GM21619 (cell line): Measurements from ENCODE around the gene MICAL3.

Experiments
- ATAC-seq: cut with Tn5 transposase; IDR thresholded peaks from one replicate; pipeline ENCODE4 v1.9.1; 2021; ENCODE audit not compliant: unreplicated experiment

Gene MICAL3

GRCh38 chr22:17827466-17827865 lies 196.9 kb downstream of the MICAL3 start:
- ATAC-seq = no peak

GRCh38 chr22:17825876-17826550 lies 198.3 kb downstream of the MICAL3 start:
- no peak for ATAC-seq

- ATAC-seq = no peak
These were observed 199.9 kb downstream of the MICAL3 start for GRCh38 chr22:17824457-17824856.

- no peak for ATAC-seq
These were observed 200.4 kb downstream of the MICAL3 start for GRCh38 chr22:17823964-17824363.

GRCh38 chr22:17823226-17823625 lies 201.1 kb downstream of the MICAL3 start:
- no peak for ATAC-seq

GRCh38 chr22:17822087-17822486 lies 202.3 kb downstream of the MICAL3 start:
- no peak for ATAC-seq

GRCh38 chr22:17820879-17821439 lies 203.4 kb downstream of the MICAL3 start:
- ATAC-seq = no peak

- no peak for ATAC-seq
These were observed 205.7 kb downstream of the MICAL3 start for GRCh38 chr22:17818649-17819048.

GRCh38 chr22:17818180-17818579 lies 206.2 kb downstream of the MICAL3 start:
- ATAC-seq = no peak

- ATAC-seq = no peak
These were observed 206.8 kb downstream of the MICAL3 start for GRCh38 chr22:17817511-17818065.

GRCh38 chr22:17817079-17817478 lies 207.3 kb downstream of the MICAL3 start:
- no peak for ATAC-seq

GRCh38 chr22:17816649-17817048 lies 207.7 kb downstream of the MICAL3 start:
- no peak for ATAC-seq

GRCh38 chr22:17815703-17816254 lies 208.6 kb downstream of the MICAL3 start:
- no peak for ATAC-seq

GRCh38 chr22:17814830-17815229 lies 209.5 kb downstream of the MICAL3 start:
- ATAC-seq = no peak

GRCh38 chr22:17814084-17814483 lies 210.3 kb downstream of the MICAL3 start:
- ATAC-seq = no peak

- no peak for ATAC-seq
These were observed 213.2 kb downstream of the MICAL3 start for GRCh38 chr22:17811119-17811518.

- no peak for ATAC-seq
These were observed 213.7 kb downstream of the MICAL3 start for GRCh38 chr22:17810570-17811116.

GRCh38 chr22:17808693-17809403 lies 215.5 kb downstream of the MICAL3 start:
- ATAC-seq = no peak

GRCh38 chr22:17807578-17808410 lies 216.6 kb downstream of the MICAL3 start:
- no peak for ATAC-seq

GRCh38 chr22:17807086-17807485 lies 217.3 kb downstream of the MICAL3 start:
- no peak for ATAC-seq

- ATAC-seq = no peak
These were observed 217.9 kb downstream of the MICAL3 start for GRCh38 chr22:17806437-17806836.
